DOHH2 (cell line): Measurements from ENCODE around the gene TGFBR3L.
"Not testable (repeated sequence)": the region's sequence is repeated elsewhere in the genome, so short reads cannot be mapped to it uniquely, and the experiment has no call there.

ENCODE experiments used
- H3F3A ChIP-seq: fragments of 200-600 bp; sonication (generic), shearing (Covaris generic); 2 replicates; pipeline ENCODE4 v1.6.0; 2016; ENCODE audit warnings: antibody characterized with exemption, mild to moderate bottlenecking; ENCODE audit not compliant: control insufficient read depth, insufficient read depth
- H3K27ac ChIP-seq: fragments of 200-600 bp; sonication (generic); 2 replicates; pipeline ENCODE4 v1.5.1; 2014; ENCODE audit warnings: low read depth, mild to moderate bottlenecking, low read length, moderate library complexity
- H3K27me3 ChIP-seq: fragments of 200-600 bp; sonication (generic); 2 replicates; pipeline ENCODE4 v1.6.1; 2014; ENCODE audit warnings: mild to moderate bottlenecking, low read length, mixed read lengths; ENCODE audit not compliant: control insufficient read depth
- H3K36me3 ChIP-seq: fragments of 200-600 bp; sonication (generic); 2 replicates; pipeline ENCODE4 v1.6.1; 2014; ENCODE audit warnings: mild to moderate bottlenecking, low read length, moderate library complexity, mixed read lengths; ENCODE audit not compliant: control insufficient read depth
- H3K4me1 ChIP-seq: fragments of 200-600 bp; sonication (generic); 2 replicates; pipeline ENCODE4 v1.6.1; 2014; ENCODE audit warnings: mild to moderate bottlenecking, low read length, mixed read lengths; ENCODE audit not compliant: control insufficient read depth
- H3K4me2 ChIP-seq: fragments of 200-600 bp; sonication (generic); 2 replicates; pipeline ENCODE4 v1.6.0; 2014; ENCODE audit warnings: mild to moderate bottlenecking, low read length, moderate library complexity
- H3K4me3 ChIP-seq: fragments of 200-600 bp; sonication (generic); 2 replicates; pipeline ENCODE4 v1.5.1; 2014; ENCODE audit warnings: mild to moderate bottlenecking, low read length, mixed read lengths
- H3K79me2 ChIP-seq: fragments of 200-600 bp; sonication (generic); 2 replicates; pipeline ENCODE4 v1.6.1; 2014; ENCODE audit warnings: mild to moderate bottlenecking, low read length, mixed read lengths; ENCODE audit not compliant: control insufficient read depth
- H3K9me2 ChIP-seq: fragments of 200-600 bp; sonication (generic); replicated peaks from 2 replicates; pipeline ENCODE4 v1.6.1; 2014; ENCODE audit warnings: mild to moderate bottlenecking, low read length, mixed read lengths; ENCODE audit not compliant: control insufficient read depth
- H3K9me3 ChIP-seq: fragments of 200-600 bp; sonication (generic); 2 replicates; pipeline ENCODE4 v1.6.1; 2014; ENCODE audit warnings: antibody characterized with exemption, low read length, mixed read lengths; ENCODE audit not compliant: control insufficient read depth, insufficient read depth
- H4K20me1 ChIP-seq: fragments of 200-600 bp; sonication (generic); 2 replicates; pipeline ENCODE4 v1.6.0; 2014; ENCODE audit warnings: low read depth, mild to moderate bottlenecking, antibody characterized with exemption, low read length, moderate library complexity; ENCODE audit not compliant: control insufficient read depth, insufficient read depth
- CTCF ChIP-seq: fragments of 200-600 bp; sonication (generic); IDR thresholded peaks from one replicate; pipeline ENCODE4 v1.5.1; 2014; ENCODE audit warnings: antibody characterized with exemption, mild to moderate bottlenecking, low read depth, low read length; ENCODE audit not compliant: poor library complexity, severe bottlenecking
- EZH2phosphoT487 ChIP-seq: fragments of 200-600 bp; sonication (generic); IDR thresholded peaks from 2 replicates; pipeline ENCODE4 v1.6.1; 2017; ENCODE audit warnings: borderline replicate concordance, mild to moderate bottlenecking, antibody characterized with exemption, low read length, moderate library complexity, mixed read lengths

TGFBR3L gene

GRCh38 chr19:7955696-7956095, 41.1 kb downstream of the TGFBR3L start:
- peaks cover 10% of the 10 kb centered on the region for H3K36me3 ChIP-seq
- no peaks in the 10 kb centered on the region for H3K4me1 ChIP-seq
- H3K27ac ChIP-seq: no peak overlapping the region
- H3K9me2 ChIP-seq: no peaks in the 10 kb centered on the region
- no peak overlapping the region for H3K4me2 ChIP-seq
- H3F3A ChIP-seq: peaks cover 9% of the 10 kb centered on the region
- H3K9me3 ChIP-seq: no peaks in the 10 kb centered on the region
- H4K20me1 ChIP-seq: no peaks in the 10 kb centered on the region
- no peak for TF ChIP-seq EZH2phosphoT487
- no peak for TF ChIP-seq CTCF
- no peaks in the 10 kb centered on the region for H3K27me3 ChIP-seq
- no peaks in the 10 kb centered on the region for H3K79me2 ChIP-seq
- H3K4me3 ChIP-seq: no peak overlapping the region

- H3K36me3 ChIP-seq: peaks cover 45% of the 10 kb centered on the region
- no peaks in the 10 kb centered on the region for H3K4me1 ChIP-seq
- H3K27ac ChIP-seq: no peak overlapping the region
- no peaks in the 10 kb centered on the region for H3K27me3 ChIP-seq
- H3K4me2 ChIP-seq: no peak overlapping the region
- H4K20me1 ChIP-seq: no peaks in the 10 kb centered on the region
- H3K9me2 ChIP-seq: no peaks in the 10 kb centered on the region
- H3F3A ChIP-seq: peaks cover 12% of the 10 kb centered on the region
- no peaks in the 10 kb centered on the region for H3K79me2 ChIP-seq
- H3K9me3 ChIP-seq: no peaks in the 10 kb centered on the region
- no peak overlapping the region for H3K4me3 ChIP-seq
- TF ChIP-seq EZH2phosphoT487 (no peak), CTCF (no peak)
Observed at GRCh38 chr19:7959211-7959610, 44.6 kb downstream of the TGFBR3L start.

- not testable (repeated sequence) for H4K20me1 ChIP-seq, H3K4me3 ChIP-seq, H3K27ac ChIP-seq, H3K27me3 ChIP-seq, H3K9me3 ChIP-seq, H3K4me2 ChIP-seq, H3K79me2 ChIP-seq, H3K9me2 ChIP-seq, H3K4me1 ChIP-seq
- Histone ChIP-seq H3F3A (peaks cover 12% of the 10 kb centered on the region), H3K36me3 (peaks cover 63% of the 10 kb centered on the region)
Observed at GRCh38 chr19:7961082-7961481, 46.5 kb downstream of the TGFBR3L start.

GRCh38 chr19:7961920-7962626, 47.4 kb downstream of the TGFBR3L start:
- H3K27me3 ChIP-seq: no peaks in the 10 kb centered on the region
- TF ChIP-seq EZH2phosphoT487 (no peak), CTCF (no peak)
- peaks cover 12% of the 10 kb centered on the region for H3F3A ChIP-seq
- no peak overlapping the region for H3K4me3 ChIP-seq
- H3K79me2 ChIP-seq: no peaks in the 10 kb centered on the region
- H3K36me3 ChIP-seq: peaks cover 71% of the 10 kb centered on the region
- H3K9me2 ChIP-seq: no peaks in the 10 kb centered on the region
- H3K4me1 ChIP-seq: no peaks in the 10 kb centered on the region
- H4K20me1 ChIP-seq: no peaks in the 10 kb centered on the region
- no peak overlapping the region for H3K27ac ChIP-seq
- H3K4me2 ChIP-seq: no peak overlapping the region
- no peaks in the 10 kb centered on the region for H3K9me3 ChIP-seq
